Colonic mucosa (tissue), 4 donors: ENCODE measurements around the gene DPH7. TPM values are rescaled to one million over a fixed set of nuclear protein-coding genes. Genes with fewer than 3 reads are reported as not detected.
"Not testable (repeated sequence)": the region's sequence is repeated elsewhere in the genome, so short reads cannot be mapped to it uniquely, and the experiment has no call there.

Source experiments
- DNase-seq: peaks from one replicate; pipeline ENCODE4 v3.0.0-alpha.2; 2020
- H3K27ac ChIP-seq: fragments of 200-600 bp; one replicate; pipeline ENCODE4 v1.8.0; 2021
- H3K27me3 ChIP-seq: fragments of 200-600 bp; one replicate; pipeline ENCODE4 v1.8.0; 2021
- H3K36me3 ChIP-seq: fragments of 200-600 bp; one replicate; pipeline ENCODE4 v1.8.0; 2021
- H3K4me1 ChIP-seq: fragments of 200-600 bp; one replicate; pipeline ENCODE4 v1.8.0; 2021; ENCODE audit warnings: mild to moderate bottlenecking
- H3K4me3 ChIP-seq: fragments of 200-600 bp; one replicate; pipeline ENCODE4 v1.8.0; 2021
- H3K9ac ChIP-seq, 2 donors: one replicate each; pipeline ENCODE4 v1.7.0; 2013; ENCODE audit warnings: control low read depth in 2 of 2, low read depth in 2 of 2, low read length in 2 of 2
- H3K9me3 ChIP-seq: fragments of 200-600 bp; one replicate; pipeline ENCODE4 v1.8.0; 2021
- CTCF ChIP-seq: fragments of 200-600 bp; IDR thresholded peaks from one replicate; pipeline ENCODE4 v1.8.0; 2022; ENCODE audit warnings: antibody characterized with exemption, mild to moderate bottlenecking
- intact Hi-C: fragments of 100-400 bp; cut with DNase I; formaldehyde crosslinking; loops from one replicate; pipeline ENCODE4 v1.14.1; 2022
- total RNA-seq, 2 donors: library from RNA; stranded (reverse); fragmentation: NEBNext Ultra II Directional in 1 of 2; extraction: Animal tissue kit (Norgen Biotek cat#: 25700) in 1 of 2; gene quantifications; one replicate each; pipeline ENCODE4 v1.2.1, GENCODE V29; 2021
- donor health status: healthy.
- donor health status: DM: no; HTN: no; CAD: no.
- donor health status: DM: no; HTN: no; CAD: no.

DPH7 gene
- total RNA-seq, 2 donors from 2014 or later = 15.6 to 30.6 TPM

GRCh38 chr9:137603879-137604278 is 25.2 kb upstream of the DPH7 start:
- TF ChIP-seq CTCF = no peak
- no peak overlapping the region for H3K4me3 ChIP-seq
- H3K27ac ChIP-seq = no peak overlapping the region
- no peaks in the 10 kb centered on the region for H3K36me3 ChIP-seq
- no peaks in the 10 kb centered on the region for H3K9me3 ChIP-seq
- intact Hi-C loops = no loop called here
- H3K27me3 ChIP-seq = no peaks in the 10 kb centered on the region
- peaks cover 15% of the 10 kb centered on the region for H3K4me1 ChIP-seq
- no peak for DNase-seq
- H3K9ac ChIP-seq = no peak overlapping the region

DNA sequence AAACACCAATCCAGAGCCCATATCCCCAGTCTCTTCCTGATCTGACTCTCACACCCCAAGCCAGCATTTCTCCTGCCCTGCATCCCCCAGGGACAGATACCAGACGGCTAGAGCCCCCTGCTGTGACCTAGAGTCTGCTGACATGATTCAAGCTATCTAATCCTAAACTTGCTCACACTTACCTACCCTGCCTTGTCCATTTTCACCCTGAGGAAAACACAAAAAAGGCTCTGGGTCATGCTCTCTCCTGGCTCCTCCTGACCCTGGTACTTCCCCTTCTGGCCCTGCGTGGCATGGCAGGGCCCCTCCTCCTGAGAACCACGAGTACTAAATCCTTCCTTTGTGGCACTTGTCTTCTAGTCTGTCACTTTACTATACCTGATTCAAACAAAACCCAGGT is 23.9 kb upstream of the DPH7 start:
- Histone ChIP-seq H3K27ac (no peak overlapping the region), H3K27me3 (no peaks in the 10 kb centered on the region), H3K4me3 (no peak overlapping the region), H3K36me3 (no peaks in the 10 kb centered on the region), H3K9ac (no peak overlapping the region), H3K9me3 (no peaks in the 10 kb centered on the region), H3K4me1 (peaks cover 9% of the 10 kb centered on the region)
- TF ChIP-seq CTCF = no peak
- DNase-seq = no peak
- intact Hi-C loops = no loop called here

- Histone ChIP-seq H3K27me3 (no peaks in the 10 kb centered on the region), H3K27ac (no peak overlapping the region), H3K9me3 (no peaks in the 10 kb centered on the region), H3K36me3 (no peaks in the 10 kb centered on the region), H3K4me1 (no peaks in the 10 kb centered on the region), H3K9ac (no peak overlapping the region), H3K4me3 (no peak overlapping the region)
- TF ChIP-seq CTCF = no peak
- no peak for DNase-seq
- intact Hi-C loops = no loop called here
Observed at GRCh38 chr9:137598943-137599342, 20.2 kb upstream of the DPH7 start.

- H3K9me3 ChIP-seq, H3K9ac ChIP-seq, H3K27ac ChIP-seq, H3K4me3 ChIP-seq, H3K36me3 ChIP-seq, H3K27me3 ChIP-seq, intact Hi-C loops, DNase-seq, H3K4me1 ChIP-seq: not testable (repeated sequence)
Observed at GRCh38 chr9:137596577-137596976, 17.9 kb upstream of the DPH7 start.

DNA sequence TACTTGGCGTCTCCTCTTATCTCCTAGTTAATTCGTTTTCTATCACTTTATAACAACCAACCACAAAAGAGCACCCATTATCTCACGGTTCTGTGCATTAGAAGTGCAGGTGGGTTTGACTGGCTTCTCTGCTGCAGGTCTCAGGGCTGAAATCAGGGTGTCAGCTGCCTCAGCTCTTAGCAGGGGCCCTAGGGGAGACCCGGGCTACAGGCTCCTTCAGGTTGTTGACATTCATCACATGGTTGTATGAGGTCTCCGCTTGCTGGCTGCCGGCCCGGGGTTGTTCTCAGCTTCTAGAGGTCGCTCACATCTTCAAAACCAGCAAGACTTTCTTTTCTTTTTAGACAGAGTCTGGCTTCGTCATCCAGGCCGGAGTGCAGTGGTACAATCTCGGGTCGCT is 14.5 kb upstream of the DPH7 start:
- intact Hi-C loops = no loop called here

GRCh38 chr9:137592767-137593166 is 14.0 kb upstream of the DPH7 start:
- intact Hi-C loops = no loop called here
- DNase-seq = no peak
- H3K27ac ChIP-seq = no peak overlapping the region

More for the DNA sequence above, 14.5 kb upstream of the DPH7 start:
- H3K27ac ChIP-seq = no peak overlapping the region
- no peak overlapping the region for H3K9ac ChIP-seq
- H3K36me3 ChIP-seq = no peaks in the 10 kb centered on the region
- H3K27me3 ChIP-seq = no peaks in the 10 kb centered on the region
- H3K4me3 ChIP-seq = no peak overlapping the region
- H3K9me3 ChIP-seq = no peaks in the 10 kb centered on the region
- no peak for TF ChIP-seq CTCF
- peaks cover 10% of the 10 kb centered on the region for H3K4me1 ChIP-seq
- no peak for DNase-seq

More at GRCh38 chr9:137592767-137593166, 14.0 kb upstream of the DPH7 start:
- Histone ChIP-seq H3K36me3 (no peaks in the 10 kb centered on the region), H3K4me1 (peaks cover 10% of the 10 kb centered on the region), H3K9me3 (no peaks in the 10 kb centered on the region), H3K4me3 (no peak overlapping the region), H3K9ac (no peak overlapping the region), H3K27me3 (no peaks in the 10 kb centered on the region)
- TF ChIP-seq CTCF = no peak
